Stimulated activated CD8-positive, alpha-beta memory T cell treated with anti-CD3 and anti-CD28 coated beads, Interleukin-7, amount 100 ng/mL, for 1 hour (primary cell): Measurements from ENCODE around the gene STAG1.
"Not testable (repeated sequence)": the region's sequence is repeated elsewhere in the genome, so short reads cannot be mapped to it uniquely, and the experiment has no call there.

ENCODE experiments used
- DNase-seq, 2 donors: peaks; one replicate each; pipeline ENCODE4 v3.0.0-alpha.2; 2020; ENCODE audit warnings: low read depth in 2 of 2

Gene STAG1

GRCh38 chr3:136745916-136746315 lies 6.3 kb downstream of the STAG1 start:
- no peak for DNase-seq

DNA sequence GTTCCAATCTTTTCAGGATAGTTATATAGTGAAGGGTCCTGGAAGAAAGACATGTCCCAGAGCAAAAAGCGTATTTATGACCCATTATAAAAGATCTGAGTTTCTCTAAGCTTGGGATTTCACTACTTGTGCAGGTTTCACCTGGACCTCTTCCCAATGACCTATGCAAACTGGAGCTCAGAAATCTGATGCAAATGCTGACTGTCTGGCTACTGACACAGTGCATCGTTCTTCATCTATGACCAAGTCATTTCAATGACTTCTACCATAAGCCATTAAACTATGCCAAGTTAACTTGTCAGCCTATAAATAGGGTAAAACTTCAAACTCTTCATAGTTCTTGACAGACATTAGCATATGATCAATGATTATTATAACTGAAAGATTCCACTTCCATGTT lies 11.1 kb downstream of the STAG1 start:
- no peak for DNase-seq

DNA sequence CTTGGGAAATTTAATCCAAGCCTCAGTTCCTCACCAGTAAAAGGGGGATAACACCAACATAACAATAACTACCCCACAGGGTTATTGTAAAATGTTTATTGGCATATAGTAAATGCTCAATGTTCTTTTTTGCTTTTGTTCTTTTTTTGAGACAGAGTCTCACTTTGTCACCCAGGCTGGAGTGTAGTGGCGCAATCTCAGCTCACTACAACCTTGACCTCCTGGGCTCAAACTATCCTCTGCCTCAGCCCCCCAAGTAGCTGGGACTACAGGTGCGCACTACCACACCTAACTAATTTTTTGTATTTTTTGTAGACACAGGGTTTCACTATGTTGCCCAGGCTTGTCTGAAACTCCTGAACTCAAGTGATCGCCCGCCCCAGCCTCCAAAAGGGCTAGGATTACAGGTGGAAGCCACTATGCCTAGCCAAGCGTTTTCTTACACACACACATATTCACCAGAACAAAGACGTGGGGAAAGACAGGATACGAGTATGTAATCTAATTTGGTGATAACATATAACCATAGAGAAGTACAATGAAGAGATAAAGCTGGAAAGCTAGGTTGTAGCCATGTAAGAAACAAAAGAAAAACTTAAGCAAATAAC lies 11.7 kb downstream of the STAG1 start:
- no peak for DNase-seq

DNA sequence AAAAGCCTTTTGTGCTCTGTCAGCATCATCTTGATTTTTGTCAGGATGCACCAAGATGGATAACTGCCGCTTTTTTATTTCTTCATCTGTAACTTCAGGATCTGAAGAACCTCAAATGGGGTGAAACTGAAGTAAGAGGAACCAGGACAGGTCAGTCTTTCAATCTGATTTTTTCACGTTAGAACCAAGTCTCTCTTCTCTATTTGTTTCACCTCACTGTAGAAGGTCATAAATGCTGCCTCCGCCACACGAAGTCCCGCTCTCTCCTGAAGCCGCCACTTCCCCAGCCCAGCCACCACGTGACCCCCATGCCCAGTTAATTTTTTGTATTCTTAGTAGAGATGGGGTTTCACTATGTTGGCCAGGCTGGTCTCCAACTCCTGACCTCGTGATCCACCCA lies 15.2 kb downstream of the STAG1 start:
- DNase-seq: not testable (repeated sequence)

DNA sequence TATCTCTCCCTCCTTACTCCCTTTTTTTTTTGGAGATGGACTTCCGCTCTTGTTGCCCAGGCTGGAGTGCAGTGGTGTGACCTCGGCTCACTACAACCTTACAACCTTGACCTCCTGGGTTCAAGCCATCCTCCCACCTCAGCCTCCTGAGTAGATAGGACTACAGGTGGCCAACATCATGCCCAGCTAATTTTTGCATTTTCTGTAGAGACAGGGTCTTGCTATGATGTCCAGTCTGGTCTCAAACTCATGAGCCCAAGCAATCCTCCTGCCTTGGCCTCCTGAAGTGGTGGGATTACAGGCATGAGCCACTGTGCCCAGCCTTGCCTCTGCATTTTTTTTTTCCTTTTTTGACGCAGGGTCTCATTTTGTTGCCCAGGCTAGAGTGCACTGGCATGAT lies 17.1 kb downstream of the STAG1 start:
- DNase-seq: no peak

DNA sequence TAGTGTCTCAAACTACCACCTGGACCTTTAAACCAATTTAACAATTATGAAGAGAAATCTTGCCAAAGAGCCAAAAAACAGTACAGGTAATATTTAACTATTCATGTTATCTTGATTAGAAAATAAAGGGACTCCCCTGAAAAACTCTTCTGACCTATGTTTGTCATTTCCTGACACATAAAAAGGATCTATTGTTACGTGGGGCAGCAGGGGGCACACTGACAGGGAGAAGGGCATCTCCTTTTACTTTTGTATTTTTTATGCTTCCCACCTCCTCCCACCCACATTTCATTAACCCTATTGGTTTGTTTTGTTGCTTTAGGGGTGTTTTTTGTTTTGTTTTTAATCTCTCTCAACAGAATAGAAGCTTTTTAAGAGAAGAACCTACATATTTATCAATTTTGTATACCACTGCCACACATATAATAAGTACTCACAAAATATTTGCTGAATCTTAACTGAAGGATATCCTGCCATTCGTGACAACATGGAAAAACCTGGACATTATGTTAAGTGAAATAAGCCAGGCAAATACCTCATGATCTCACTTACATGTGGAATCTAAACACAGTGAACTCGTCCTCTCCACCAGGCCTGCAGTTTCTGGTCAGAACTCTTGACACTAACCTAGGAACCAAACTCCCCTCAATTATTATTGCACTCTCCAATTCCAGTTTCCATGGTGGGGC lies 17.7 kb downstream of the STAG1 start:
- DNase-seq: no peak

DNA sequence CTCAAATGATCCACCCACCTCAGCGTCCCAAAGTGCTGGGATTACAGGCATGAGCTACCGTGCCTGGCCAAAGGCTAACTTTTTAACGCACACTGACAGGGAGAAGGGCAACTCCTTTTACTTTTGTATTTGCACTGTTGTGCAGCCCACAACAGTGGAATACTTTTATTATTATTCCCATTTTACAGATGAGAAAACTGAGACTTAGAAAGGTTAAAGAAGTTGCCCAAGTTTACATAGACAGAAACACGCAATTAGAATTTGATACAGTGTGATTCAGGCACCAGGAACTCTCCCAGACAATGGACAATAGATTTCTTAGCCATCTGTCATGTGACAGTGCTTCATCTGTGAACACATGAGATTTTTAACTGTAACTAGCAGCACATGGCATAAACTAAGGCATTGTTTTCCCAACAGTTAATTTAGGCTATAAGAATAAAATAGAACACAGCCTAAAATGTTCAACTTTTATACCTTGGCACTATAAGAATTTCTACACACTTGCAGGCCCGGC lies 18.8 kb downstream of the STAG1 start:
- DNase-seq: no peak

DNA sequence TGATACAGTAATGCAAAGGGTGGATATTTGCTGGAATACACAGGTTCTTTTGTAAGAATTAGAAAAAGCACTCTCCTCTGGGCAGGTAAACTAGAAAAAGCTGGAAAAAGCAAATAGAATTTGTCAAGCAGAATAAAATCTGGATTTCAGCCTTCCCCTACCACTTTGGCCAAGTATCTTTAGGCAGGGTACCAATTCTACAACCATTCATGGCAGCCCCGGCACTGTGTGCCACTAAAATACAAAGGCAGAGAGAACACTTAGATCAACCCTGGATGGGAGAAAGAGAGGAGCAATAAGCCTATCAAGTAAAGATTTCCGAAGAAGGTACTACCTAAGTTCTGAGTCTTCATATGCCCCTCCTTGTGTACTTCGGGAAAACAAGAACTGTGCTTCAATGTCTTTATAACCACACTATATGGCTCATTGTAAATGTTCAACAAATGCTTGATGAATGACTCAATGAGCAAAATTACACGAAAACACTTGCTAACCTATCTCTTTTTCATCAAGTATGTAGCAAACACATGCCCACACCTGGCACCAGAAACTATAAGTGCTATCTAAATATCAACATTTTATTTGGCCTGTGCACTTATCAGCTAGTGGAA lies 20.8 kb downstream of the STAG1 start:
- no peak for DNase-seq

- no peak for DNase-seq
Observed at GRCh38 chr3:136730595-136731273, 21.4 kb downstream of the STAG1 start.

DNA sequence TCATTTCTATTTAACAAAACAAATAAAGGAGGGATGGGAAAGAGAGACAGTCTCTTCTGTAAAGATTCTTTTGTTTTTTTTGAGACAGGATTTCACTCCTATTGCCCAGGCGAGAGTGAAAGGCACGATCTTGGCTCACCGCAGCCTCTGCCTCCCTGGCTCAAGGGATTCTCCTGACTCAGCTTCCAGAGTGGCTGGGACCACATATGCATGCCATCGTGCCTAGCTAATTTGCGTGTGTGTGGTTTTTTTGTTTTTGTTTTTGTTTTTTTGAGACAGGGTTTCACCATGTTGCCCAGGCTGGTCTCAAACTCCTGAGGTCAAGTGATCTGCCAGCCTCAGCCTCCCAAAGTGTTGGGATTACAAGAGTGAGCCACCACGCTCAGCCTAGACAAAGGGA lies 23.3 kb downstream of the STAG1 start:
- no peak for DNase-seq

GRCh38 chr3:136728473-136728872 lies 23.7 kb downstream of the STAG1 start:
- no peak for DNase-seq

DNA sequence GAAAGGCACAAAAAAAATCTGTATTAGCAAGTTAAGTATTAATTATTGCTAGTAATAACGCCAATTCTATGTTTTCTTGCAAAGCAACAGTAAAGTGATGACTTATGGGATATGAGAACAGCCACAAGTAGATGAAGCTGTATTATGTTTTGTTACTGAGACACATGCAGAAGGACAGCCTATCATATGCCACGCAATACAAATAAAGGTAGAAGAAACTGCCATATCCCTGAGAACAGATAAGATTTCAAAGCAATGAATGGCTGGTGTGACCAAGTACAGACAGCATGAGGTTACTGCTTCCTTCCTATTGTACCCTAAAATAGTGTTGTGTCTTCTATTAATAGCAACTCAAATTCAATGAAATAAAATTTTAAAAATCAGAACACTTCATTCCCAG lies 26.7 kb downstream of the STAG1 start:
- DNase-seq: no peak

DNA sequence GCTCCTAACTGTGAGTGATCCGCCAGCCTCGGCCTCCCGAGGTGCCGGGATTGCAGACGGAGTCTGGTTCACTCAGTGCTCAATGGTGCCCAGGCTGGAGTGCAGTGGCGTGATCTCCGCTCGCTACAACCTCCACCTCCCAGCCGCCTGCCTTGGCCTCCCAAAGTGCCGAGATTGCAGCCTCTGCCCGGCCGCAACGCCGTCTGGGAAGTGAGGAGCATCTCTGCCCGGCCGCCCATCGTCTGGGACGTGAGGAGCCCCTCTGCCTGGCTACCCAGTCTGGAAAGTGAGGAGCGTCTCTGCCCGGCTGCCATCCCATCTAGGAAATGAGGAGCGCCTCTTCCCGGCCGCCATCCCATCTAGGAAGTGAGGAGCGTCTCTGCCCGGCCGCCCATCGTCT lies 29.3 kb downstream of the STAG1 start:
- not testable (repeated sequence) for DNase-seq

DNA sequence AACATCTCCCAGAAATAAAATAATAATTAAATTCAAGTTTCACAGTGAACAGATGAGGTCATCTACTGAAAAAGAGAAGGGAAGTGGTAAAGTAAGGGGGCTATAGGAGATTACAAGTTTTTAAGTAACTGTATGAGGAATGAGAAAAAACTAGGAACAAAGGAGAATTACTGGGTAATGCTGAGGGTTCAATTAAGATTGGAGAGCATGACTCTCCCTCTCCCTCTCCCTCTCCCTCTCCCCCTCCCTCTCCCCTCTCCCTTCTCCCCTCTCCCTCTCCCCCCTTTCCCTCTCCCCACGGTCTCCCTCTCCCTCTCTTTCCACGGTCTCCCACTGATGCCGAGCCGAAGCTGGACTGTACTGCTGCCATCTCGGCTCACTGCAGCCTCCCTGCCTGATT lies 29.8 kb downstream of the STAG1 start:
- not testable (repeated sequence) for DNase-seq

DNA sequence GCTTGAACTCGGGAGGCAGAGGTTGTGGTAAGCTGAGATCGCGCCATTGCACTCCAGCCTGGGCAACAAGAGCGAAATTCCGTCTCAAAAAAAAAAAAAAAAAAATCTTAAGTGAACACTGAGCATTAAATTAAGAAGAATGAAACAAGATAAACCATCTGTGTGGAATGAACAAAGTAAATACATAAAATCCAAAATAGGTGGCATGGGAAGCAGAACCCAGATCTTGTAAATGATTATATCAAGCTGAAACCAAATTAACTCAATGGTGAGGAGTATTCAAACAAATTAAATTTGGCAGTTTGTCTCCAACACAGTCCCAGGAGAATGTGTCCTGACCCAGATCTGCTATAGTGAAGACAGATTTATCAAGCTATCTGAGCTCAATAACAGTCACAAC lies 32.1 kb downstream of the STAG1 start:
- no peak for DNase-seq

DNA sequence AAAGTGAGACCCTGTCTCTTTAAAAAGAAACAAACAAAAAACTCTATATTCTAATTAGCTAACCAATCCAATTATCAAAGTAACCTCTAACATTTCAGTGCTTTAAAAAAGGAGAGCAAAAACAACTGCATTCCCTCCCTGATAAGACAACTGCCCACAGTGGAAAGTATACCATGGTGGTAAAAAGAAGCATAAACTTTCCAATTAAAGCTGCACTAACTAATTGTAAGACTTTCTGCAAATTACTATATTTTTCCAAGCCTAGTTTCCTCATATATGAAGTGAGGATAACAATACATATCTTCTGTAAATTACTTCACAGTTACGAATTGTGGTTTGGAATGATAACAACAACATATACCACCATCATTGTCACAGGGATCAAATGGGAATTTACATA lies 35.5 kb downstream of the STAG1 start:
- DNase-seq: no peak

GRCh38 chr3:136714020-136714419 lies 38.2 kb downstream of the STAG1 start:
- no peak for DNase-seq

DNA sequence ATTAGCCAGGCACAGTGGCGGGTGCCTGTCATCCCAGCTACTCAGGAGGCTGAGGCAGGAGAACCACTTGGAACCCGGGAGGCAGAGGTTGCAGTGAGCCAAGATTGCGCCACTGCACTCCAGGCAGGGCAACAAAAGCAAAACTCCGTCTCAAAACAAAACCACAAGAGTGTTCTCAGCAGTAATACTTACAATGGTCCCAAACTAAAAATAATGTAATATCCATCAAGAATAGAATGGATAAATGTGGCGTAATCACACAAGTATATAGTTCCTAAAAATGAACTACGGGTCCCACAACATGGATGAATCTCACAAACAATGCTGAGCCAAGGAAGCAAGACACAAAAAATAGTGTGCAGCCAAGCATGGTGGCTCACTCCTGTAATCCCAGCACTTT lies 39.2 kb downstream of the STAG1 start:
- DNase-seq: no peak

- DNase-seq: not testable (repeated sequence)
Observed at GRCh38 chr3:136711888-136712287, 40.3 kb downstream of the STAG1 start.

- DNase-seq: no peak
Observed at GRCh38 chr3:136711277-136711676, 40.9 kb downstream of the STAG1 start.

DNA sequence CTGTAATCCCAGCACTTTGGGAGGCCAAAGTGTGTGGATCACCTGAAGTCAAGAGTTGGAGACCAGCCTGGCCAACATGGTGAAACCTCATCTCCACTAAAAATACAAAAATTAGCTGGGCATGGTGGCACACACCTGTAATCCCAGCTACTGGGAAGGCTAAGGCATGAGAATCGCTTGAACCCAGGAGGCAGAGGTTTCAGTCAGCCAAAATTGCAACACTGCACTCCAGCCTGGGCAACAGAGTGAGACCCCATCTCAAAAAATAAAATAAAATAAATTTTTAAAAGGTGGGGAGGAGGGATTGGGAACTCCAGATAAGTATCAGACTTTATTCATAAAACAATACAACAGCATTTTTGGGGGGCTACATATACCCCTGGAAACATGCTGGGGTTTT lies 42.4 kb downstream of the STAG1 start:
- DNase-seq: not testable (repeated sequence)

DNA sequence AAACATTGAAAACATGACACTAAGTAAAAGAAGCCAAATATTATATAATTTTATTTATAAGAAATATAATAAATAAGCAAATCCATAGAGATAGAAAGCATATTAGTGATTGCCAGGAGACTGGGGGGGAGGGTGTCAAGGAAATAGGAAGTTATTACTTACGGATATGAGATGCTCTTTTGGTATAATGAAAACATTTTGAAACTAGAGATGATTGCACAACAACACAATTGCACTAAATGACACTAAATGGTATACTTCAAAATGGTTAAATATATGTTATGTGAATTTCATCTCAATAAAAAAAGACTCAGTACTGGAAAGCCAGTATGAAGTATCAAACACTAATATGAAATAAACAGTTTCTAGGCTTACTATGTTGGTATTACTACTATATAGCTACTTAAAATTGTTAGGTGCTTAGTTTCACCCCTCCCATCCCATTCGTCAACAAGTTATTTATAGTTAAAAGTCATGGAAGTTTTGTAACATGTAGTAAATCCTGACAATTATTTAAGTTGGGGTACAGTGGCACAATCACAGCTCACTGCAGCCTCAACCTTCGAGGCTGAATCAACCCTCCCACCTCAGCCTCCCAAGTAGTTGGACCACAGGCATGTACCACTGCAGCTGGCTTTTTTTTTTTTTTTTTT lies 43.7 kb downstream of the STAG1 start:
- no peak for DNase-seq
